Measurements from ENCODE around the gene TMEM18. TPM values are rescaled to one million over a fixed set of nuclear protein-coding genes. Genes with fewer than 3 reads are reported as not detected.
"Not testable (repeated sequence)": the region's sequence is repeated elsewhere in the genome, so short reads cannot be mapped to it uniquely, and the experiment has no call there.

TMEM18 gene
- total RNA-seq, 1 donor from 2014 or later: 34.6 TPM

GRCh38 chr2:705971-706511 is 28.8 kb upstream of the TMEM18 start:
- no peak for TF ChIP-seq CTCF (IDR thresholded peaks at IDR 0.05)
- H3K27ac Mint-ChIP-seq: no peak overlapping the region
- no peak overlapping the region for H3K4me3 Mint-ChIP-seq
- no peaks in the 10 kb centered on the region for H3K36me3 Mint-ChIP-seq (ENCODE audit: low read depth)
- ChIA-PET CTCF (no interaction called here), POLR2A (no interaction called here)
- H3K27me3 Mint-ChIP-seq: peaks cover 23% of the 10 kb centered on the region
- intact Hi-C loops (cut with micrococcal nuclease): no loop called here
- no peaks in the 10 kb centered on the region for H3K4me1 Mint-ChIP-seq
- DNase-seq: no peak
- H3K9me3 Mint-ChIP-seq: peaks cover 3% of the 10 kb centered on the region
- no peak for ATAC-seq (ENCODE audit: low read depth)

GRCh38 chr2:702765-703164 is 25.6 kb upstream of the TMEM18 start:
- H3K4me3 Mint-ChIP-seq; intact Hi-C loops (cut with micrococcal nuclease); H3K36me3 Mint-ChIP-seq (ENCODE audit: low read depth); CTCF ChIA-PET; H3K9me3 Mint-ChIP-seq; H3K27ac Mint-ChIP-seq; POLR2A ChIA-PET; H3K4me1 Mint-ChIP-seq; DNase-seq; ATAC-seq (ENCODE audit: low read depth): not testable (repeated sequence)
- H3K27me3 Mint-ChIP-seq: peaks cover 11% of the 10 kb centered on the region

GRCh38 chr2:696999-697627 is 19.9 kb upstream of the TMEM18 start:
- ATAC-seq (ENCODE audit: low read depth) (no peak), DNase-seq (no peak)
- ChIA-PET POLR2A (interaction anchor here (2.0 kb wide), 1 partner anchor 18 kb away, joined by 11 read pairs; no protein-coding TSS in a partner anchor), CTCF (no interaction called here)
- Mint-ChIP-seq H3K36me3 (ENCODE audit: low read depth) (no peaks in the 10 kb centered on the region), H3K9me3 (no peaks in the 10 kb centered on the region), H3K27me3 (peaks cover 3% of the 10 kb centered on the region), H3K4me3 (no peak overlapping the region), H3K4me1 (peaks cover 20% of the 10 kb centered on the region), H3K27ac (peak overlapping the region; percentile 59)
- no peak for TF ChIP-seq CTCF (IDR thresholded peaks at IDR 0.05)
- intact Hi-C loops (cut with micrococcal nuclease): loop anchor here (1.0 kb wide), 1 partner anchor 20 kb away; the partner anchor contains the start of gene TMEM18

- DNase-seq (no peak), ATAC-seq (ENCODE audit: low read depth) (peak; percentile 100)
- Mint-ChIP-seq H3K27ac (peak overlapping the region; percentile 59), H3K9me3 (no peaks in the 10 kb centered on the region), H3K36me3 (ENCODE audit: low read depth) (no peaks in the 10 kb centered on the region), H3K4me1 (peaks cover 20% of the 10 kb centered on the region), H3K4me3 (peak overlapping the region; percentile 3), H3K27me3 (no peaks in the 10 kb centered on the region)
- TF ChIP-seq CTCF (IDR thresholded peaks at IDR 0.05): no peak
- intact Hi-C loops (cut with micrococcal nuclease): loop anchor here (1.0 kb wide), 1 partner anchor 19 kb away; the partner anchor contains the start of gene TMEM18
- ChIA-PET CTCF (no interaction called here), POLR2A (interaction anchor here (2.0 kb wide), 1 partner anchor 18 kb away, joined by 11 read pairs; no protein-coding TSS in a partner anchor)
Measured at GRCh38 chr2:696463-696862, 19.3 kb upstream of the TMEM18 start.

- DNase-seq: no peak
- ChIA-PET POLR2A (interaction anchor here (1.1 kb wide), 1 partner anchor 17 kb away, joined by 4 read pairs; no protein-coding TSS in a partner anchor), CTCF (interaction anchor here (1.1 kb wide), 1 partner anchor 20 kb away, joined by 5 read pairs; no protein-coding TSS in a partner anchor)
- H3K9me3 Mint-ChIP-seq: no peaks in the 10 kb centered on the region
- no peak overlapping the region for H3K27ac Mint-ChIP-seq
- no peak for TF ChIP-seq CTCF (IDR thresholded peaks at IDR 0.05)
- no peaks in the 10 kb centered on the region for H3K27me3 Mint-ChIP-seq
- no peak overlapping the region for H3K4me3 Mint-ChIP-seq
- H3K36me3 Mint-ChIP-seq (ENCODE audit: low read depth): no peaks in the 10 kb centered on the region
- no peak for ATAC-seq (ENCODE audit: low read depth)
- peaks cover 24% of the 10 kb centered on the region for H3K4me1 Mint-ChIP-seq
- intact Hi-C loops (cut with micrococcal nuclease): no loop called here
Measured at GRCh38 chr2:694906-695510, 17.8 kb upstream of the TMEM18 start.
